ENCODE data around the gene LCMT1. TPM values are rescaled to one million over a fixed set of nuclear protein-coding genes. Genes with fewer than 3 reads are reported as not detected.

Gene LCMT1
- polyA plus RNA-seq, 1 donor from 2014 or later = 45.5 TPM

GRCh38 chr16:25176136-25176535, 64.6 kb downstream of the LCMT1 start:
- Histone ChIP-seq H3K27ac (ENCODE audit: low read length) (no peak overlapping the region), H3K4me3 (ENCODE audit: low read length) (no peak overlapping the region), H3K9me3 (ENCODE audit: low read length) (no peaks in the 10 kb centered on the region), H3K79me2 (replicated peaks; ENCODE audit: insufficient read depth, low read length) (no peaks in the 10 kb centered on the region), H4K20me1 (ENCODE audit: insufficient read depth) (no peaks in the 10 kb centered on the region), H2AFZ (ENCODE audit: low read depth, low read length) (no peak overlapping the region), H3K9me2 (ENCODE audit: insufficient read depth, low read length) (no peaks in the 10 kb centered on the region), H3F3A (ENCODE audit: insufficient read depth, low read length, poor library complexity, severe bottlenecking) (no peaks in the 10 kb centered on the region), H3K36me3 (ENCODE audit: insufficient read depth, low read length) (no peaks in the 10 kb centered on the region), H3K27me3 (ENCODE audit: insufficient read depth, low read depth, low read length) (no peaks in the 10 kb centered on the region), H3K9ac (ENCODE audit: low read length) (no peak overlapping the region), H3K4me2 (ENCODE audit: low read length) (no peak overlapping the region)
- TF ChIP-seq EP300 (conservative IDR thresholded peaks at IDR 0.05; ENCODE audit: poor library complexity, severe bottlenecking) (no peak), POLR2AphosphoS5 (IDR thresholded peaks at IDR 0.05) (no peak), SMC3 (conservative IDR thresholded peaks at IDR 0.05; ENCODE audit: poor library complexity) (no peak), CTCF (IDR thresholded peaks at IDR 0.05; ENCODE audit: poor library complexity, severe bottlenecking) (no peak), TAF1 (IDR thresholded peaks at IDR 0.05; ENCODE audit: low read depth) (no peak), EZH2 (IDR thresholded peaks at IDR 0.05; ENCODE audit: borderline replicate concordance, insufficient read depth, low read length, poor library complexity, severe bottlenecking) (no peak), RAD21 (conservative IDR thresholded peaks at IDR 0.05) (no peak), MXI1 (conservative IDR thresholded peaks at IDR 0.05; ENCODE audit: poor library complexity, severe bottlenecking) (no peak), REST (IDR thresholded peaks at IDR 0.05; ENCODE audit: borderline replicate concordance) (no peak)

GRCh38 chr16:25177512-25177830, 65.9 kb downstream of the LCMT1 start:
- no peak overlapping the region for H3K27ac ChIP-seq (ENCODE audit: low read length)
- TF ChIP-seq CTCF (IDR thresholded peaks at IDR 0.05; ENCODE audit: poor library complexity, severe bottlenecking) (no peak), EZH2 (IDR thresholded peaks at IDR 0.05; ENCODE audit: borderline replicate concordance, insufficient read depth, low read length, poor library complexity, severe bottlenecking) (no peak), REST (IDR thresholded peaks at IDR 0.05; ENCODE audit: borderline replicate concordance) (no peak), RAD21 (conservative IDR thresholded peaks at IDR 0.05) (no peak), MXI1 (conservative IDR thresholded peaks at IDR 0.05; ENCODE audit: poor library complexity, severe bottlenecking) (no peak), SMC3 (conservative IDR thresholded peaks at IDR 0.05; ENCODE audit: poor library complexity) (no peak), EP300 (conservative IDR thresholded peaks at IDR 0.05; ENCODE audit: poor library complexity, severe bottlenecking) (no peak), TAF1 (IDR thresholded peaks at IDR 0.05; ENCODE audit: low read depth) (no peak), POLR2AphosphoS5 (IDR thresholded peaks at IDR 0.05) (no peak)
- H3K27me3 ChIP-seq (ENCODE audit: insufficient read depth, low read depth, low read length) = no peaks in the 10 kb centered on the region
- no peaks in the 10 kb centered on the region for H3F3A ChIP-seq (ENCODE audit: insufficient read depth, low read length, poor library complexity, severe bottlenecking)
- H2AFZ ChIP-seq (ENCODE audit: low read depth, low read length) = no peak overlapping the region
- no peaks in the 10 kb centered on the region for H4K20me1 ChIP-seq (ENCODE audit: insufficient read depth)
- no peak overlapping the region for H3K9ac ChIP-seq (ENCODE audit: low read length)
- no peak overlapping the region for H3K4me2 ChIP-seq (ENCODE audit: low read length)
- no peaks in the 10 kb centered on the region for H3K9me2 ChIP-seq (ENCODE audit: insufficient read depth, low read length)
- no peaks in the 10 kb centered on the region for H3K36me3 ChIP-seq (ENCODE audit: insufficient read depth, low read length)
- no peak overlapping the region for H3K4me3 ChIP-seq (ENCODE audit: low read length)
- no peaks in the 10 kb centered on the region for H3K79me2 ChIP-seq (replicated peaks; ENCODE audit: insufficient read depth, low read length)
- H3K9me3 ChIP-seq (ENCODE audit: low read length) = no peaks in the 10 kb centered on the region

All from neural cell (in vitro differentiated cells).